OCI-LY1 (cell line): ENCODE measurements around the gene OGA.

Source experiments
- H2AFZ ChIP-seq: fragments of 200-600 bp; sonication (generic), shearing (Covaris generic); 2 replicates; pipeline ENCODE4 v1.6.0; 2014; ENCODE audit warnings: antibody characterized with exemption, mild to moderate bottlenecking, low read length
- H3F3A ChIP-seq: fragments of 200-600 bp; sonication (generic), shearing (Covaris generic); 2 replicates; pipeline ENCODE4 v1.6.0; 2014; ENCODE audit warnings: mild to moderate bottlenecking, antibody characterized with exemption, low read length, moderate library complexity; ENCODE audit not compliant: insufficient read depth
- H3K27ac ChIP-seq: fragments of 200-600 bp; sonication (generic); 2 replicates; pipeline ENCODE4 v1.5.1; 2014; ENCODE audit warnings: low read length, mixed run types, mild to moderate bottlenecking, low read depth; ENCODE audit not compliant: poor library complexity, severe bottlenecking
- H3K27me3 ChIP-seq: fragments of 200-600 bp; sonication (generic); 2 replicates; pipeline ENCODE4 v1.6.0; 2014; ENCODE audit warnings: antibody characterized with exemption, mild to moderate bottlenecking, low read length, moderate library complexity; ENCODE audit not compliant: insufficient read depth
- H3K36me3 ChIP-seq: fragments of 200-600 bp; sonication (generic); 2 replicates; pipeline ENCODE4 v1.6.1; 2014; ENCODE audit warnings: mild to moderate bottlenecking, antibody characterized with exemption, low read length, moderate library complexity, mixed read lengths; ENCODE audit not compliant: insufficient read depth
- H3K4me1 ChIP-seq: fragments of 200-600 bp; sonication (generic); 2 replicates; pipeline ENCODE4 v1.5.1; 2014; ENCODE audit warnings: mild to moderate bottlenecking, low read length, moderate library complexity; ENCODE audit not compliant: insufficient read depth, severe bottlenecking
- H3K4me2 ChIP-seq: fragments of 200-600 bp; sonication (generic), shearing (Covaris generic); 2 replicates; pipeline ENCODE4 v1.6.1; 2014; ENCODE audit warnings: low read length
- H3K4me3 ChIP-seq: fragments of 200-600 bp; sonication (generic); 2 replicates; pipeline ENCODE4 v1.5.1; 2014; ENCODE audit warnings: low read length, low read depth, mild to moderate bottlenecking, mixed read lengths; ENCODE audit not compliant: poor library complexity, severe bottlenecking
- H3K79me2 ChIP-seq: fragments of 200-600 bp; shearing (Covaris generic); 2 replicates; pipeline ENCODE4 v1.6.1; 2016; ENCODE audit warnings: mixed run types, low read length, mixed read lengths; ENCODE audit not compliant: insufficient read depth
- H3K9ac ChIP-seq: fragments of 200-600 bp; sonication (generic), shearing (Covaris generic); 2 replicates; pipeline ENCODE4 v1.6.1; 2014; ENCODE audit warnings: mild to moderate bottlenecking, low read length, mixed read lengths
- H3K9me2 ChIP-seq: fragments of 200-600 bp; sonication (generic), shearing (Covaris generic); 2 replicates; pipeline ENCODE4 v1.6.1; 2014; ENCODE audit warnings: low read depth, mild to moderate bottlenecking, low read length, mixed read lengths
- H3K9me3 ChIP-seq: fragments of 200-600 bp; shearing (Covaris generic); 2 replicates; pipeline ENCODE4 v1.6.1; 2014; ENCODE audit warnings: low read length, mixed read lengths
- H4K20me1 ChIP-seq: fragments of 200-600 bp; sonication (generic), shearing (Covaris generic); 2 replicates; pipeline ENCODE4 v1.6.0; 2016; ENCODE audit warnings: mild to moderate bottlenecking, low read length; ENCODE audit not compliant: insufficient read depth
- EZH2 ChIP-seq: fragments of 200-600 bp; sonication (generic), shearing (Covaris generic); IDR thresholded peaks from 2 replicates; pipeline ENCODE4 v1.8.0; 2017; ENCODE audit warnings: borderline replicate concordance, mixed run types, mild to moderate bottlenecking, antibody characterized with exemption, low read length, moderate library complexity, mixed read lengths
- TF ChIP-seq, protein P1 (sequence below): fragments of 200-600 bp; sonication (generic), shearing (Covaris generic); IDR thresholded peaks from 2 replicates; pipeline ENCODE4 v1.5.1; 2017; ENCODE audit warnings: mild to moderate bottlenecking, antibody characterized with exemption, low read length, moderate library complexity, mixed read lengths

Gene OGA

GRCh38 chr10:101768791-101769170, 49.5 kb downstream of the OGA start:
- Histone ChIP-seq H3K27ac (no peak overlapping the region), H4K20me1 (no peaks in the 10 kb centered on the region), H3K27me3 (no peaks in the 10 kb centered on the region), H3K36me3 (no peaks in the 10 kb centered on the region), H3K4me2 (no peak overlapping the region), H3K9me2 (no peaks in the 10 kb centered on the region), H2AFZ (no peak overlapping the region), H3K79me2 (no peaks in the 10 kb centered on the region), H3K4me1 (no peaks in the 10 kb centered on the region), H3K9ac (no peak overlapping the region), H3F3A (no peaks in the 10 kb centered on the region), H3K9me3 (no peaks in the 10 kb centered on the region), H3K4me3 (no peak overlapping the region)
- no peak for TF ChIP-seq EZH2
- TF ChIP-seq, protein P1, sequence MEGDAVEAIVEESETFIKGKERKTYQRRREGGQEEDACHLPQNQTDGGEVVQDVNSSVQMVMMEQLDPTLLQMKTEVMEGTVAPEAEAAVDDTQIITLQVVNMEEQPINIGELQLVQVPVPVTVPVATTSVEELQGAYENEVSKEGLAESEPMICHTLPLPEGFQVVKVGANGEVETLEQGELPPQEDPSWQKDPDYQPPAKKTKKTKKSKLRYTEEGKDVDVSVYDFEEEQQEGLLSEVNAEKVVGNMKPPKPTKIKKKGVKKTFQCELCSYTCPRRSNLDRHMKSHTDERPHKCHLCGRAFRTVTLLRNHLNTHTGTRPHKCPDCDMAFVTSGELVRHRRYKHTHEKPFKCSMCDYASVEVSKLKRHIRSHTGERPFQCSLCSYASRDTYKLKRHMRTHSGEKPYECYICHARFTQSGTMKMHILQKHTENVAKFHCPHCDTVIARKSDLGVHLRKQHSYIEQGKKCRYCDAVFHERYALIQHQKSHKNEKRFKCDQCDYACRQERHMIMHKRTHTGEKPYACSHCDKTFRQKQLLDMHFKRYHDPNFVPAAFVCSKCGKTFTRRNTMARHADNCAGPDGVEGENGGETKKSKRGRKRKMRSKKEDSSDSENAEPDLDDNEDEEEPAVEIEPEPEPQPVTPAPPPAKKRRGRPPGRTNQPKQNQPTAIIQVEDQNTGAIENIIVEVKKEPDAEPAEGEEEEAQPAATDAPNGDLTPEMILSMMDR, result no peak

DNA sequence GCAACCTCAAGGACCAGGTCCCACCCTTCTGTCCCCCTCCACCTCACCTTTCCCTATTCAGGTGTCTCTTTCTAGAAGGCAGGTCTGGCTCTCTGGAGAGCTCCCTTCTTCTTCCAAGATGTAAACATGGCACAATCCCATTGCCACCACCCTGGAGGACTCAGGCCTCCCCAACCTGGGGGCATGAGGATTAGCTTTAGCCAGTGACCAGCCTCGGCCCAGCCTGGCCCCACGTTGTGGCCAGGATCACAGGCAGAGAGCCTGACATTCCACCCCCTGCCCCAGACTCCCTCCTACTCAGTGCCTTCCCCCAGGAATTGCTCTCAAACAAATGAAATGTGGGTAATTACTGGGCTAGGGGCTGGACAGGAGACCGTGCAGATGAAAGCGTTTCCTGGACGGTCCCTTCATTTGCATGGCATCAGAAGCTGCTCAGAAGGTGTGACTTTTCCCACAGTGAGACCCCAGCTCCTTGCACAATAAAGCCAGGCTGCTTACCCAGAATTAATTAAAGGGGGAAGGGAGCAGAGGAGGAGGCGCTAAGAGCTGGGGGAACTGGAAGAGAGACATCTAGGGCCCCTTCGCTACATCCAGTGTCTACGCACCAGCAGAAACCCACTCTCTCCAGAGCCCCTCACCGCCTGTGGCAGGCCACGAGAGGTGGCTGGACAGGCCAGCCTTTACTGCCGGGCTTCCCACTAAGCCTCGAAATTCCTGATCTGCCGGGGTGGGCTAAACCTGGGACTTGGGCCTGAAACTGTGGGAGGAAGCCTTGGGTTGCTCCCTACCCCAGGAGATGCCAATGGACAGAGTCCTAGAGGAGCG, 50.1 kb downstream of the OGA start:
- H2AFZ ChIP-seq, result no peak overlapping the region
- H3K9me3 ChIP-seq, result no peaks in the 10 kb centered on the region
- H3K4me3 ChIP-seq, result no peak overlapping the region
- H3K4me1 ChIP-seq, result no peaks in the 10 kb centered on the region
- no peaks in the 10 kb centered on the region for H3K36me3 ChIP-seq
- no peak overlapping the region for H3K4me2 ChIP-seq
- H3K79me2 ChIP-seq, result no peaks in the 10 kb centered on the region
- H3K9me2 ChIP-seq, result no peaks in the 10 kb centered on the region
- no peaks in the 10 kb centered on the region for H4K20me1 ChIP-seq
- no peaks in the 10 kb centered on the region for H3F3A ChIP-seq
- no peaks in the 10 kb centered on the region for H3K27me3 ChIP-seq
- no peak overlapping the region for H3K9ac ChIP-seq
- H3K27ac ChIP-seq, result no peak overlapping the region
- no peak for TF ChIP-seq EZH2
- TF ChIP-seq, protein P1, result no peak

DNA sequence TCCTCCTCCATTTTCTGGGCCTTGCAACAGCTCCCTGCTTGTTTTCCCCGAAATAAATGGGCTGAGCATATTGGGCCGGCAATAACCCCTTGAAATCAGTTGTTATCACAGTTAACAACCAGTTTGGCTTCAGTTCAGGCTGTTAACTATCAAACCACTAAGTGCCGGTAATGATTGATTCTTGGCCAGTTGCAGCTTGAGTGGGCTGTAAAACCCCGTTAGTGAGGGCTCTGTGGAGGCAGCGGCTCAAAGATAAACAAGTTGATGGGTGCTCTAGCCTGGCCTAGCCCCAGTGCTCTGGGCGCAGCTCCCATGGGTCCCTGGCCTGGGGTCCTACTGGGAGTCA, 50.7 kb downstream of the OGA start:
- H3K36me3 ChIP-seq, result no peaks in the 10 kb centered on the region
- no peak overlapping the region for H3K9ac ChIP-seq
- H3F3A ChIP-seq, result no peaks in the 10 kb centered on the region
- no peaks in the 10 kb centered on the region for H3K9me3 ChIP-seq
- H3K79me2 ChIP-seq, result no peaks in the 10 kb centered on the region
- TF ChIP-seq, protein P1, result no peak
- TF ChIP-seq EZH2, result no peak
- H3K27ac ChIP-seq, result no peak overlapping the region
- no peaks in the 10 kb centered on the region for H4K20me1 ChIP-seq
- no peaks in the 10 kb centered on the region for H3K9me2 ChIP-seq
- no peak overlapping the region for H2AFZ ChIP-seq
- no peaks in the 10 kb centered on the region for H3K27me3 ChIP-seq
- no peak overlapping the region for H3K4me2 ChIP-seq
- H3K4me1 ChIP-seq, result no peaks in the 10 kb centered on the region
- H3K4me3 ChIP-seq, result no peak overlapping the region
